NCI-H2171 (cell line): Measurements from ENCODE around the gene ATXN7L1.
A peak's percentile ranks its signal among the peaks of the same experiment; 100 is the strongest.

Experiments used
- DNase-seq: peaks from one replicate; lab custom pipeline; 2025; lab: John Stamatoyannopoulos, UW

Gene ATXN7L1, protein sequence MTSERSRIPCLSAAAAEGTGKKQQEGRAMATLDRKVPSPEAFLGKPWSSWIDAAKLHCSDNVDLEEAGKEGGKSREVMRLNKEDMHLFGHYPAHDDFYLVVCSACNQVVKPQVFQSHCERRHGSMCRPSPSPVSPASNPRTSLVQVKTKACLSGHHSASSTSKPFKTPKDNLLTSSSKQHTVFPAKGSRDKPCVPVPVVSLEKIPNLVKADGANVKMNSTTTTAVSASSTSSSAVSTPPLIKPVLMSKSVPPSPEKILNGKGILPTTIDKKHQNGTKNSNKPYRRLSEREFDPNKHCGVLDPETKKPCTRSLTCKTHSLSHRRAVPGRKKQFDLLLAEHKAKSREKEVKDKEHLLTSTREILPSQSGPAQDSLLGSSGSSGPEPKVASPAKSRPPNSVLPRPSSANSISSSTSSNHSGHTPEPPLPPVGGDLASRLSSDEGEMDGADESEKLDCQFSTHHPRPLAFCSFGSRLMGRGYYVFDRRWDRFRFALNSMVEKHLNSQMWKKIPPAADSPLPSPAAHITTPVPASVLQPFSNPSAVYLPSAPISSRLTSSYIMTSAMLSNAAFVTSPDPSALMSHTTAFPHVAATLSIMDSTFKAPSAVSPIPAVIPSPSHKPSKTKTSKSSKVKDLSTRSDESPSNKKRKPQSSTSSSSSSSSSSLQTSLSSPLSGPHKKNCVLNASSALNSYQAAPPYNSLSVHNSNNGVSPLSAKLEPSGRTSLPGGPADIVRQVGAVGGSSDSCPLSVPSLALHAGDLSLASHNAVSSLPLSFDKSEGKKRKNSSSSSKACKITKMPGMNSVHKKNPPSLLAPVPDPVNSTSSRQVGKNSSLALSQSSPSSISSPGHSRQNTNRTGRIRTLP

DNA sequence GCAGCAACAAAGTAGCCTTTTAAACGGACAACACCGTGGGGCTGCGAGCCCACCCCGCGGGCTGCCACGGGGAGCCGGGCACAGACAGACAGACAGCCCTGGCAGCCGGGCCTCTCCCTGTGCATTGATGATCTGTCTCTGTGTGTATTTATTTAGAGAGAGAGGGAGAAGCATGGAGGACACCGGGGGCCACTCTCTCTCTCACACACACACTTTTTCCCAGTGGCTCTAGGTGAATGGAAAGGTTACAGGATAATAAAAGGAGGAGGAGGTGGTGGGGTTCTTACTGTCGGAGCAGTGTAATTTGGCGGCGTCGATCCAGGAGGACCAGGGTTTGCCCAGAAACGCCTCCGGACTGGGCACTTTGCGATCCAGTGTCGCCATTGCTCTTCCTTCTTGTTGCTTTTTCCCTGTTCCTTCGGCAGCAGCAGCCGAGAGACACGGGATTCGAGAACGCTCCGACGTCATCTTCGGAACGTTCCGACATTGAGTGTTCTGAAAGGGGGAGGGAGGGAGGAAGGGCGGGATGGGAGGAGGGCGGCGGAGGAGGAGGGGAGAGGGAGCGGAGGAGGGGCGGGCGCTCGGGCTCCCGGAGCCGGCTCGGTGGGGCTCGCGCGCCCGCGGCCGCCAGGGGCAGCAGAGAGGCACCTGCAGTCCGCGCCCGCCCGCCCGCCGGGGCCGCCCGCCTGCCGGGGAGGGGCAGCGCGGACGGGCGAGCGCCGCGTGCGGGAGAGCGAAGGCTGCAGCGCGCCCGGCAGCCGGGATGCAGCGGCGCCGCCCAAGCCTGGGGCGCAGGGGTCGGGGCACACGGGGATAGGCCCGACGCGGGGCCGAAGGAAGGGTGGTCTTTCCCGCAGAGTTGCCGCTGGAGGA is at the start of gene ATXN7L1:
Gene ATXN7L1, minus strand, starts transcription at position 509 of the 873 bp plus-strand sequence. Its CDS starts 41 bp downstream, at position 468.
- peak; percentile 96 for DNase-seq

DNA sequence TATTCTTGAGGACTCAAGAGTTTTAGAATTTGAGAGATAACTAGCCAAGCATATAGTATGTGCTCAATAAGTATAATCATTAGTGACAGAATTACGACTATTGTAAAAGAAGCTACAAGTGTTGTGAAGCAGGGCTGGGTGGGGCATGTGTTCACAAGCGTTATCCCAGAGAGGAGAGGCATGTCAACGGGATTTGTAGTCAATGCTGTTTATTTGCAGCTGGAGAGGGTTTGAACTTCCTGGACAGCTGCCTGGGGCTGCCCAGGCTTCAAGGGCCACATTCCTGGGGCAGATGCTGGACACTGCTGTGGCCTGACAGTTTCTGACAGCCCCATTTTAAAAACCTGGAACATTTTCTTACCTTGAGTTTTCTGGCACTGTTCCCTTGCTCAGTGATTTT is 49.7 kb upstream of the ATXN7L1 start:
- DNase-seq = no peak

DNA sequence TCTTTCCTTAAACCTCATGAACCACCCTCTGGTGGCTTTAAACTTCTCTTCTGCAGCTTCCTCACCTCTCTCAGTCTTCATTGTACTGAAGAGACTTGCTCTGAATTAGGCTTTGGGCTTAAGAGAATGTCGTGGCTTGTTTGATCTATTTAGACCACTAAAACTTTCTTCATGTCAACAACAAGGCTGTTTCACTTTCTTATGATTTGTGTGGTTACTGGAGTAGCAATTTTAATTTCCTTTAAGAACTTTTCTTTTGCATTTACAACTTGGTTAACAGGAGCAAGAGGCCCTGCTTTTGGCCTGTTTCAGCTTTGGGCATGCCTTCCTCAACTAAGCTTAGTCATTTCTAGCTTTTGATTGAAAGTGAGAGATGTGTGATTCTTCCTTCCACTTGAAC is 48.5 kb upstream of the ATXN7L1 start:
- no peak for DNase-seq

DNA sequence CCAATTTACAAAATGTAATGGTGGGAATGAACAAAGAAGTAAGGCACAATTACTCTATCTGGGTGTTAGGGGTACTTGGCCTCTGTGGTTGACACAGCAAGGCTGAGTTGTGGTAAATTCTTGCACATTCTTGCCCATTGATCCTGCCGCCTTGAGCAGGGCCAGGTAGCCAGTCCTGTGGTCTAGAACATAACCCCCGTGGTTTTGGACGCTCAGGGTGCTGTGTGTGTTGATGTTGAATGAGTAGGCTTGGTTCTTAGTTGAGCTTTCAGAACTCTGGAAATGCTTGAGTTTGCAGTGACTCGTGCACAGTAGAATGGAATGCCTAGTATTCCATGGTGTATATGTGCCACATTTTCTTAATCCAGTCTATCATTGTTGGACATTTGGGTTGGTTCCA is 44.4 kb upstream of the ATXN7L1 start:
- DNase-seq = no peak

DNA sequence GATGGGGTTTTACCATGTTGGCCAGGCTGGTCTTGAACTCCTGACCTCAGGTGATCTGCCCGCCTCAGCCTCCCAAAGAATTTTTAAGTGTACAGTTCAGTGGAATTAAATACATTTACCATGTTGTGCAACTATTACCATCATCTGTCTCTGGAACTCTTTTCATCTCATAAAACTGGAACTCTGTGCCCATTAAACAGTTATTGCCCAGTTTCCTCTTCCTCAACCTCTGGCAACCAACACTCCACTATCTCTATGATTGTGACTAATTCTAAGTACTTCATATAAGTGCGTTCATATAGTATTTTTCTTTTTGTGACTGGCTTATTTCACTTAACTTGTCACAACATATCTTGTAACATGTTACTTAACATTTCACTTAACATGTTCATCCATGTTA is 41.3 kb upstream of the ATXN7L1 start:
- no peak for DNase-seq

DNA sequence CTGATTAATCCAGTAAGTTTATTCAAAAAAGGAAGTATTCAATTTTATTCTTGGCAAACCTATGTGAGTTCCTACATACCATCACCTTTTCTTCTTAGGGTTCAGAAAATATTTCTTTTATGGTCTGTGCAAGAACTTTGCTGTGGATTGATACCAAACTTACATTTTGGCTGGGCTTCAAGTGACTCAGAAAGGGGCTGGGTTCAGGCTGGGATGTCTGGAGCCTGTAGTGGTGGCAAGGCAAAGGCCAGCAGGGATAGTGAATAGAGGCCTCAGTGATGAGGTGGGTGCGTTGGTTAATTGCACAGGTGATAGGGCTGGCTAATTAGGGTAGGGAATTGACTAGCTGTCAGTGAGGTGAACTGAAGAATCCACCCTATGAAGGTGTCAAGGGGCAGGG is 40.2 kb upstream of the ATXN7L1 start:
- DNase-seq = no peak

DNA sequence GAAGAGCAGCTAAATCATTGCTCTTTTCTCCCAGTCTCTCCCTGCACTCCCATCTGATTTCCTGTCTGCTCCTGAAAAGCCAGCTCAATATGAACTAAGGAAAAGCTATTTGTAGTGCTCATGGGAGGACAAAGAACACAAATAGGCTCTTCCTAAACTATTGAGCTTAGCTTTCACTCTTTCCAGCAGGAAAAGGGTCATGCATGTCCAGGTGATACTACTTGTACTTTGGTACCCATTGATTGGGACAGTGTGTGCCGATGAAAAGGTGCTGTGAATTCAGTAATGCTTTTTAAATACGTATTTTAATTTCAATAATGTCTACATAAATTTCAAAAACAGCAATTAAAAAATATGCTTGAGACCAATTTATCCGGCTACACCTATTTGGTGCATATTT is 37.5 kb upstream of the ATXN7L1 start:
- DNase-seq = no peak

DNA sequence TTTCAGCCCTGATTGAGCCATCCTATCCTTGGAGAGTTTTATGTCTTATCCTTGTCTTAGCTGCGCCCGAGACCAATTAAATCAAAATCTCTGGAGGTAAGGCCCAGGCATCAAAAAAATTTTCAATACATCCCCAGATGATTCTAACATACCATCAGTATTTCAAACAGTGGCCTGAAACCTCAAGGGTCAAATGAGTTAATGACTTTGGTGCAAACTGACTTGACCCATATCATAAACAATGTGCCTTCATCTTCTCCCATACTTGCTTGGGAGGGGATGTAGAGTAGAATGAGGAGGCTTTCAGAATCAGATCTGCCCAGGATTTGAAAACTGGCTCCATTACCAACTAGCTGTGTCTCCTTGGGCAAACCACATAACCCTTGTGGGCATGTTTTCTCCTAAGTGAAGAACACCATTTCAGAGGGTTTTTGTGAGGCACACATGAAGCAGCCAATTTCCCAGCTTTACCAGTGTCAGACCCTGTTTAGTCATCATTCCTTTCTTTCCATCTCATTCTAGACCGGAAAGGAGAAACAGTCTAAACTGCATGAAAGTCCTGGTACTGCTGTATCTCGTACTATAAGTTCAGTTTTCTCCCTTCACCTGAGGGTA is 35.7 kb upstream of the ATXN7L1 start:
- DNase-seq = no peak

DNA sequence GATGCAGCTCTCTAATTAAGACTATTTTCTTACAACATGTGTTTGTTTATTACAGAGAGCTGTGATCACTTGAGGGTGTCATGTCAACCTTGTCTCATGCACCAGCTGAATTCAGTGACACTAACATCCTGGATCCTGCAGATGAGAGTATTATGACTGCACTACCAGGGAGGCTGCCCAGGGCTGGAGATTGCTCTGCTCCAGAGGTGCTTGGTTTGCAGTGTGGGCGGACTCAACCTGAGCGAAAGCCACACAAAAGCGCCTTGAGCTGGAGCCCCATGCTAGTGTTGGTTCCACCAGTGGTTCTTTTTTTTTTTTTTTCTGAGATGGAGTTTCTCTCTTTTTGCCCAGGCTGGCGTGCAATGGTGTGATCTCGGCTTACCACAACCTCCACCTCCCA is 33.8 kb upstream of the ATXN7L1 start:
- no peak for DNase-seq

DNA sequence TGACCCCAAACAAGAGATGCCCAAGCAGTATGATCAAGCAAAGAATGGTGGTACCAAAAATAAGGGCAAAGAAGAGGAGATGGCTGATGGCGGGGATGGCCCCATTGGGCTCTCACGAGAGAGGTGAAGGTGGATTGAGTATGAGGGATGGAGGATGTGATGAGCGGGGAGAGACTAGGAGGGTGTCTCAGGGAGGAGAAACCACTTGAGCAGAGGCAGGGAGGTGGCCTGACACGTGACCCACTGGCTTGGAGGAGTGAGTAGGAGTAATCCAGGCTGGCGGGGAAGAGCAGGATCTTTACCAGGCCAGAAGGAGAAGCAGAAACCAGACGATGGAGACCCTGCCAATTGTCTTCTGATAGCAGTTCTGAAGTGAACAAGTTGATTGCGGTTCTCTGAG is 33.3 kb upstream of the ATXN7L1 start:
- DNase-seq = no peak

DNA sequence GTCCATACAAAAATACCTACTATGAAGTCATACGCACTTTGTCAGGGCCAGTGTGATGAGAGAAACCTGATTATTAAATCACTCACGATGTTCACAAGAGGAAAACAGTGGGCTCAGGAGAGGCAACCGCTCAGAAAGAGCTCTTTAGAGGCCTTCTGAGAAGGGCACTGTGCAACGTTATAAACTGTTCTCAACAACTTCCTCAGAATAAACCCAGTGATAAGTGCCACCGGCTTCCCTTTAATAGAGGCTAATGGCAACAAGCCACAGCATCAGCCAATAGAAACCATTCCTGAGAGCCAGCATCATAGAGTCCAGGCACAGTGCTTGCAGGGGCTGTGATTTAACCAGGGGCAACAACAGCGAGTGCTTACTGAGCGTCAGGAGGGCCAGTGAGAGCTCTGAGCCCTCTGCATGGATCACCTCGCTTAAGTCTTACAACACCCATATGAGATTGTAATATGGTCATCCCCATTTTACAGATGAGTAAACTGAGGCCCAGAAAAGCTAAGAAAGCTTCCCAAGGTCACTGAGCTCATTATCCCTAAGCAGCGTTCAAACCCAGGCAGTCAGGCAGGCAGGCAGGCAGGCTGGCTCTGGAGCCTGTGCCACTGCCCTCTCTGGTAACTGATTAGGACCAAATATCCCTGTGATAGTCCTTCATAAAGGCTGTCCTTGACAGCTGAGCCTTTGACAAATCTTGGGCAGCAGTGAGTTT is 30.9 kb upstream of the ATXN7L1 start:
- DNase-seq = no peak

DNA sequence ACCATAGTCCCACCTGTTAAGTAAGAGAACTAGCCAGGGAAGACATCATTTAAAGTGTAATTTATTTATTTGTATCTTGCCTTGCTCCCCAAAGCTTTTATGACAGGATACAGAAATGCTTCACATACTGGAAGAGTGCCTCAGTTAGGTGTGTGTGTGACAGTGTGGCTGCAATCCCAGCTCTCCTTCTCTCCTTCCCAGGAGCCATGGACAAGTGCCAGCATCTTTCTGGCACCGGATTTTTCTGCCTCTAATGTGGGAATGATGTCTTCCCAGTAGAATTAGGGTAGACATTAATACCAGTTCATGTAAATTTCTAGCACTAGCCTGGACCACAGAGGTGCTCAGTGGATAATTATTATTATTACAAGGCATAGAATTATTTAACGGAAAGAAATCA is 30.3 kb upstream of the ATXN7L1 start:
- DNase-seq = no peak

DNA sequence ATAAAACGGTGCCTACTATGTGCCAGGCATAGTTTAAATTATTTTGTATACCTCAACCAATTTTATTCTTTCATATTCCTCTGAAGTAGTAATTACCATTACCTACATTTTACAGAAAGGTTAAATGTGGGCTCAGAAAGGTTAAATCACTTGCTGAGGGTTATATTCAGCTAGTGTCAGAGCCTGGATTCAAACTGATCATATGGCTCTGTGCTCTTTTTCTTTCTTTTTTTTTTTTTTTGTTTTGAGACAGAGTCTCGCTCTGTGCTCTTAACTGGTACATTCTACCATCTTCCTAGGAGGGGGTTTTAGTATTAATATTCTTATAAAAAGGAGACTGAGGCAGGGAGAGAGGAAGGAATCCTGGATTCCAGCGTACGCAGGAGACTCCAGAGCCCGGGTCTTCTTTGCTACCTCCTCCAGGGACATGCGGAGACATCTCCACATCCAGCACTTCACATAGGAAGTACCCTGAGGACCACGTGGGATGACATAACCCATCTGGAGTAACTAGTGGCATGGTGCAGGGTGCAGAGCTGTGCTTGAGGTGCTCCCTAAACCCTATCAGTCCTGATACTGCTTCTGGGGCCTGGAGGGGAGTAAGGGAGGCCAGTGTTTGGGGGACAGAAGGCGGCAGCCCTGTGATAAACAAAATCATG is 29.6 kb upstream of the ATXN7L1 start:
- DNase-seq = no peak

DNA sequence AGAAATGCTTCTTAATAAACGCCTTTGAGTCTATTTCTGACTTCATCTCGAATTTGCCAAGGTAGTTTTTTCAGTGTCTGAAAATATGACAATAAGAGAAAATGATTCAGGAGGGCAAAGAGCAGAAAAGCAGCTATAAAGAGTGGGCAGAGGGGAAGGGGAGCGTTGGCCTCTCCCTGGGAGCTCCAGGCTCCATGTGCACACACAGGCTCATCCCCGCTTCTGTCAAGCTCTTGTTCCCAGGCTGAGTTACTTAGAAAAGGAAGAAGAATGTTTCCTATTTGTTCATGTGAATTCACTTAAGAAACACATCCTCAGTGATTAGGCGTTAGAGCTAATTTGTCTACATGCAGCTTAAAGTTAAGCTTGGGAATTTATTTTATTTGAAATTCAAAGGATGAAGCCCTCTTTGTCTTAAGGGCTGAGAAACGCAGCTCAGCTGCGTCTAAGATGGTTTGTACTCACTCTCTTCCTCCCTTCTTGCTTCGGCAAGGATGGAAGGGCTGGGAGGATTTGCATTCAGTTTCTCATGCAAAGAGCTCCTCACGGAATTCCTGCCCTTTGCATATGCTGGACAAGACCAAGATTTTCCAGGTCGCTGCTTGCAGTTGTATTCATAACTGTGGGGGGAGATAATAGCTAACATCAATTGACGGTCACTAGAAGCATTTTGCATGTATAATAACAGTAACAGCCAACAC is 29.0 kb upstream of the ATXN7L1 start:
- no peak for DNase-seq

DNA sequence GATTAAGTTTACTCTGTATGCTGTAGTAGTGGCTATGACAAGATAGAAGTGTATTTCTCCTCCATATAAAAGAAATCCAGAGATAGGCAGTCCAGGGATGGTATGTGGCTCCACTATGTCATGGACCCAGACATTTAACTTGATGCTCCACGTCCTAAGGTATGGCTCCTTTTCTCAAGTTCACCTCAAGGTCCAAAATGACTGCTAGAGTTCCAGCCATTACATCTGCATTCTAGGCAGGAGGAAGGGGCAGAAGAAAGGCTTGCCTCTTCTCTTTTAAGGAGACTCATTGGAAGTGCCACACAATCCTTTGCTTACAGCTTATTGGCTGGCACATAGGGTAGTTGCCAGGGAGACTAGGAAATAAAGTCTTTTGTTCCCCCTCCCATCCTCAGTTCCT is 27.7 kb upstream of the ATXN7L1 start:
- no peak for DNase-seq

DNA sequence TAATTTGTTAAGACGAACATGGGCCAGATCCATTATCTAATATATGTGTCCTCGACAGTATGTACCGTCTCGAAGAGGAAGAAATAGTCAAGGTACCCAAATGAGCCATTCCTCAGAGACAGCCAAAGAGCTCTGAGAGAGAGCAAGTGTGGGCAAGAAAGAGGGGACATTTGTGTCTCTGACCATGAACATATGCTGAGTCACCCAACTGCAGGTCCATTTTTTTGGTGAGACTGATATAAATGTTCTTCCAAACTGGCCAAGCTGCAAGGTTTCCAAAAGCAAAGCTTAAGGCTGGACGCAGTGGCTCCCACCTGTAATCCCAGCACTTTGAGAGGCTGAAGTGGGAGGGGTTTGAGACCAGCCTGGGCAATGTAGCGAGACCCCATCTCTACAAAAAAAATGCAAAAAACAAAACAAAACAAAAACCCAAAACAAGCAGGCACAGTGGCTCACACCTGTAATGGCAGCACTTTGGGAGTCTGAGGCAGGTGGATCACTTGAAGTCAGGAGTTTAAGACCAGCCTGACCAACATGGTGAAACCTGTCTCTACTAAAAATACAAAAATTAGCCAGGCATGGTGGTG is 26.0 kb upstream of the ATXN7L1 start:
- no peak for DNase-seq

DNA sequence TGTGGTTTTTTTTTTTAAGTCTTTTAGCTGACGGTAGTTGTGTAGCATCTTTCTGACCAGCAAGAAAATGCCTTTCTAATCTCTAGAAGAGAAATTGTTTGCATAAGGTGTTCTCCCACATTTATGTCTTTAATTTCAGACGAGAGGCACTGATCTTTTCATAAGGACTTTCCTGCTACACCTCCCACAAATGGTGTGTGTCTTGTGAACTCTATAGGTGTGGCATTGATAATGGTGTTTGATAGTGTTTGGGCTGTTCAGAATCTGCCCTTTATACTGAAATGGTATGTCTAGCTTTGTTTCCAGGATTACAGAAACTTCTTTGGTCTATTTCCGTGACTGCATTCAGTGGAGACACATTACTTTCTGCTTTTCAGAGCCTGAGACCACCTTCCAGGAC is 21.6 kb upstream of the ATXN7L1 start:
- no peak for DNase-seq

DNA sequence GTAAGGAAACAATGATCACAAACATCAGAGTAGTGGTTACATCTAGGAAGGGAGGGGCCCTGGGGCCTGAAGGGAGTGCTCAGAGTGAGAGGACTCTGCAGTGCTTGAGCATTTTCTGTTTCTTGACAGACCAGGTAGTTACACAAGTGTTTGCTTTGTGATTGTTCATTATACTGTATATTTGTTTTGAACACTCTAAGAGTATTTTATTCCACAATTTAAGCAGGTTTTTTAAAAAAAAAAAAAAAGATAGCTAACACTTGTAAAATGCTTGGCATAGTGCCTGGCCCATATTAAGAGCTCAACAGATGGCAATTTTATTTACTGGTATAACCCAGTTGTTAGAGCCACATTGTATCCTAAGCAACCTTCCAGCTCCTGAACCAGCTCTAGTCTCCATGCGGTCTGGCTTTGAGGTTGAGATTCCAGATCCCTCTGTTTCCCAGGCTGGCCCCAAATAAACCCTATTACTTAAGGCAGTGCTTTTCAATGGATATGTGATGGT is 20.1 kb upstream of the ATXN7L1 start:
- peak; percentile 95 for DNase-seq

DNA sequence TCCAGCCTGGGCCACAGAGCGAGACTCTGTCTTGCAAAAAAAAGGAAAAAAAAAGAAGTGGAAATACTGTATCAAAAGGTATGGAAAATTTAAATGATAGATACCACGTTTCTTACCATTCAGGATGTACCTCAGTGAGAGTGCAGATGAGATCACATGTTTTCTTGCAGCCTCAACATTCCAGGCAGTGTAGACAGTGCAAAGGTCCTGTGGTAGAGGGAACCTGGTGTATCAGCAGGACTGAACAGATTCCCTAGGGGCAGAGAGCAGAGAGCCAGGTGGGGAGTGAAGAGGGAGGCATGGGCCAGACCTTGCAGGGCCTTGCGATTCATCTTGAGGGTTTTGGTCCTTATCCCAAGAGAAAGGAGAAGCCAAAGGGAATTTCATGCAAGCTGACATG is 17.7 kb upstream of the ATXN7L1 start:
- DNase-seq = no peak
